ENCODE data around the gene RAB37.

RAB37 gene

DNA sequence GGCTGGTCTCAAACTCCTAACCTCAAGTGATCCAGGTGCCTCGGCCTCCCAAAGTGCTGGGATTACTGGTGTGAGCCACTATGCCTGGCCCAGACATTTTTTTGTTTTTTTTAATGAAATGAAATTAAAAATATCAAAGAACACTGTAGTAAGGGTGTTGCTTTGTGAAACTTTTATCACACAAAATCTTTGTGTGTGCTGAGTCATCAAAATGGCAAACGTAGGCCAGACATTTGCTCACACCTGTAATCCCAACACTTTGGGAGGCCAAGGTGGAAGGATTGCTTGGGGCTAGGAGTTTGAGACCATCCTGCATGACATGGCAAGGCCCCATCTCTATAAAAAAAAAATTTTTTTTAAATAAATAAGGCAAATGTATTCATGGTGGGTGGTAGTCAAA lies 29.4 kb downstream of the RAB37 start:
- no peak for DNase-seq

DNA sequence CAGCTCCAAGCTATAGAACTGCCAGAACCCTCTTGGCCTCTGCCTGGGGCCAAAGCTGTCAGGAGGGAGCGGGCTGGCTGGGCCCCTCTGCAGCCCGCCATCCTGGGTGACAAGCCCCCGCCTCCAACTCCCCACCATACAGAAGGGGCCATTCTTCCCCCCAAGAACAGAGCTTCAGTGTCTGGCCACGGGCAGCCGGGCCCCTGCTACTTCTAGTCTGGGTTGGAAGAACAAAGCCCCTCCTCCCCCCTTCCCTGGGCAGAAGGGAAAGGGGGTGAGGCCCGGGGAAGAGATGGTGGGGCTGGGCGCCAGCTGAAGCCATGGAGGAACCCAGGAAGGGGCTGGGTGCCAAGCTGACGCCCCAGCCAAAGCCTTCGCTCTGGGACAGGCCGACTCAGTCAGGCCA lies 30.1 kb downstream of the RAB37 start:
- no peak for DNase-seq

DNA sequence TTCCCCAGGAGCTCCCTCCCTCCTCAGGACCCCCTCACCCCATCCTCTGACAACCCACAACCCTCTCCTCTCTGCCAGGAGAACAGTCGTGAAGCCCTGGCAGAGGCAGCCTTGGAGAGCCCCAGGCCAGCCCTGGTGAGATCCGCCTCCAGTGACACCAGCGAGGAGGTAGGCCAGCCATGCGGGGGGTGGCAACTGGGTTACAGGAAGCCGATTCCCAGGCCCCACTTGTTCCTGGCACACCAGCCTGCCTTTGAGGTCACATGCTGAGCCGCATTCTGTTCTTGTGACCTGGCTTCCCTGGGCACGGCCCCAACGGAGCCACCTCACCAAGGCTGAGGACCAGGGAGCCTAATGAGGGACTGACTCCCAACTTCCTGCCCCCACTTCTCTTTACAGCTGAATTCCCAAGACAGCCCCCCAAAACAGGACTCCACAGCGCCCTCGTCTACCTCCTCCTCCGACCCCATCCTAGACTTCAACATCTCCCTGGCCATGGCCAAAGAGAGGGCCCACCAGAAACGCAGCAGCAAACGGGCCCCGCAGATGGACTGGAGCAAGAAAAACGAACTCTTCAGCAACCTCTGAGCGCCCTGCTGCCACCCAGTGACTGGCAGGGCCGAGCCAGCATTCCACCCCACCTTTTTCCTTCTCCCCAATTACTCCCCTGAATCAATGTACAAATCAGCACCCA lies 31.2 kb downstream of the RAB37 start:
- DNase-seq, result no peak

DNA sequence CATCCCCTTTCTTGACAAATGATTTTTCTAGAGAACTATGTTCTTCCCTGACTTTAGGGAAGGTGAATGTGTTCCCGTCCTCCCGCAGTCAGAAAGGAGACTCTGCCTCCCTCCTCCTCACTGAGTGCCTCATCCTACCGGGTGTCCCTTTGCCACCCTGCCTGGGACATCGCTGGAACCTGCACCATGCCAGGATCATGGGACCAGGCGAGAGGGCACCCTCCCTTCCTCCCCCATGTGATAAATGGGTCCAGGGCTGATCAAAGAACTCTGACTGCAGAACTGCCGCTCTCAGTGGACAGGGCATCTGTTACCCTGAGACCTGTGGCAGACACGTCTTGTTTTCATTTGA lies 31.7 kb downstream of the RAB37 start:
- DNase-seq, result no peak

DNA sequence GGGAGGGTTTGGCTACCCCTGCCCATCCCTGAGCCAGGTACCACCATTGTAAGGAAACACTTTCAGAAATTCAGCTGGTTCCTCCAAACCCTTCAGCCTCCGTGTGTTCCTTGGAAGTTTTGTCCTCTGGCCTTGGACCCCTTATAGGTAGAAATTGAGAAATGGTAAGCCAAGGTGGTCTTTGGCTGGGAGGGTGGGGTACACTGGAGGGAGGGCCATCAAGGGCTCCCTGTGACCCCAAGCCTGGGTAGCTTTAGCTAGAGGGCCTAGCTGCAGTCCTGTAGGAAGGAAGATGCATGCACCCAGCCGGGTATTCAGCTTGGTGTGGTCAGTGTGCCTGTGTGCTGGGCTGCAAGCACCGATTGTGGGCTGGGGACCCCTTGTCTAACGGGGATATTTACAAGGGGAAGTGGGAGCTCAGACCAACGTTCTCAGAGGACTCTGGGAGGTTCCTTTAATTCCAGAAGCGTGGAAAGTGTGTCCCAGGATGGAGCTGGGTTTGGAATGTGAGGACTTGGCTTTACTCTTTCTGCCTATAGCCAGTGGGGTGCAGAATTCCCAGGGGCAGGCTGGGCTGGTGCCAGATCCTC lies 32.3 kb downstream of the RAB37 start:
- DNase-seq, result no peak

DNA sequence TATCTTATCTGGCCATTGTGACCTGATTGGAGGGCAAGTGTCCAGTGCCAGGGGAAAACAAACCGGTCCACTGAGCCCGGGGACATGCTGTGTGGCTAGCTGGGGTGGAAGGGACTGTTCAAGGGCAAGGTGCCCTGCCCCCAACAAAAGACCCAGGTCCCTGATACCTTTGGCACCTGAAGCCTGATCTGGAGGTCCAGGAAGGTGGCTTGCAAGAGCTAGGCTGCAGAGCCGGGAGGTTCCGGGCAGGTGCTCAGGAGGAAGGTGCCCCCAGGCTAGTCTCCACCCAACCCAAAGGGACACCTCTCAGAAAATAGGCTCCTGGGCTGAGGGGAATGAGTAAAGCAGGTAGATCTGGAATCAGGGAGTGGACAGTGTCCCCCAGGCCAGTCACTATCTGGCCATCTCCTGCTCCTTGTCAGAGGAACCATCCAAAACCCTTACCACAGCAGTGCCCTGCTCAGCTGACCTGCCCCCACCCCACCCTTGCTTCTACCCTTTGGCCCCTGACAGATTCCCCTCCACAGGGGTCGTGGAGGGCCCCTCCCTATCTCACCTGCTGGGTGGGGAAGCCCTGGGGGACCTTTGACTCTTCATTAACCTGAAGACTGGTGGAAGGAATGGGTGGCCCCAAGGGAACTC lies 32.9 kb downstream of the RAB37 start:
- no peak for DNase-seq

DNA sequence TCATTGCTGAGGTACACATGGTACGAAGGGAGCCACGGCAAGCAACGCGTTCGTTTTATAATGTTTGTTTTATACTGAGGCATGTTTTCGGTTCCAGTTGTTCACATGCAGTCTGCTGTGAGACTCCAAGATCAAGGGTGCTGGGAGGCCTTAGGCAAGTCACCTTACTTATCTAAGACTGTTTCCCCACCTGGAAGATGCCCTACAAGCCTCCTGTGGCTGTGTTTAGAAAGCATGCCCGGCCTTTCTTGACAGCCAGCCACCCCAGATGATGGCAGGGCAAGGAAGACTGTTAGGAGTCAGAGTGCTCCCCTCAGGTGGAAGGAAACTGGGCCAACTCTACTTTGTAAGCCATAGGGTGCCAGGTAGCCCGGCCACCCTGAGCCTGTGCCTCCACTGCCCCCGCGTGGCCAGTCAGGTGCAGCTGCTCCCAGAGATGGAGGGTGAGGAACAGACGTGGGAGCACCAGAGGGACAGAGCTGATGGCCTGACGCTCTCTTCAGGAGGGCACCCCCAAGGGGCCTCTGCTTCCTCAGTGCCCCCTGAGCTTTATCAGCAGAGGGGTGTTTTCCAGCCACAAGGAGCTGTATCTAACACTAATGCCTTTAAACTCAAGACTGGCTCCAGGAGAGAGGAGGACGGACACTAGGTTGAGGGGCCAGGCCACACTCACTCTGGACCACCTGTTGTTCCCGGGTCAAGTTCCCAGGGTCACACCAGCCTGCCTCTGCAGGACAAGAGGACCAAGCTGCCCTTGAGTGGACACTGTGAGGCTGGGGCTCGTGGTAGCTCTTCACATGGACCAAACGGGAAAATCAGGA lies 33.7 kb downstream of the RAB37 start:
- DNase-seq, result no peak

DNA sequence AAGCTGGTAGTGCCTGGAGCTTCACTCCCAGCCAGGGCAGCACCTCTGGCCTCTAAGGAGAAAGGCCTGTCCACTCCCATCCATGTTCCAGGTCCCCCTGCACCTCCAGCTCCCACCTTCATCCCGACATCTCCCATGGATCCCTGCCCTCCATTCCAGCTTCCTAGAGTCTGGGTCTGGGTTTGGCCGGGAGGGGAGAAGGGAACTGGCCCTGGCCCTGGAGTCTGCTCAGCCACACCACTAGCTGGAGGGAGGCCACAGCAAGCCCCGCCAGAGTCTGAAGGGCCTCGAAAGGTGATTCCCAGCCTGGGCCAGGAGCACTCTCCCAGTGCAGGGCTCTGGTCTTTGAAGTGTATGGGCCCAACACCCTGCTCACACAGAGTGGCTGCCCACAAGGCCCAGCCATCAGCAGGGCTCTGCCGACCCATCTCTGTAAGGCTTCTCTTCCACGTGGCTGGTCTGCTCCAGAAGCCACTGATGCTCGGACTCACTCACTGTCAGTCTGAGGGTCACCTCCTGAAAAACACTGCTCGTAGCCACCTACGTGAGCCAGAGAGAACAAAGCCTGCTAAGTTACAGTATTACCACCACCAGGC lies 34.4 kb downstream of the RAB37 start:
- no peak for DNase-seq

DNA sequence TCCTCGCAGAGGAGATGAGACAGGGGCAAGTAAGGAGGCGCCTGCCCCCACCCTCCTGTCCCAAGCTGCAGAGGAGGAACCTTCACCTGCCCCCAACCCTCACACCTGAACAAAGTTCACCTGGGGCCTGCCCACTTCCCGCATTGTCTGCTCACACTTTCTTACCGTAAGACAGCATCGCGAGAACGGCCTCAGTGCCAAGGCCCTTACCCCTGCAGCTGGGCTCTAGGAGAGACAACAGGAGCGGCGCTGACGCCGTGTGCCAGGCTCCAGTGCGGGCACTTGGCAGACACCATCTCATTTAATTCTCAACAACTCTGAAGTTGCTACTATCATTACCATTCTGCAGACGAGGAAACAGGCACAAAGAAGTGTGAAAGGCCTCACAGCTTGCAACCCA lies 35.0 kb downstream of the RAB37 start:
- DNase-seq, result no peak

DNA sequence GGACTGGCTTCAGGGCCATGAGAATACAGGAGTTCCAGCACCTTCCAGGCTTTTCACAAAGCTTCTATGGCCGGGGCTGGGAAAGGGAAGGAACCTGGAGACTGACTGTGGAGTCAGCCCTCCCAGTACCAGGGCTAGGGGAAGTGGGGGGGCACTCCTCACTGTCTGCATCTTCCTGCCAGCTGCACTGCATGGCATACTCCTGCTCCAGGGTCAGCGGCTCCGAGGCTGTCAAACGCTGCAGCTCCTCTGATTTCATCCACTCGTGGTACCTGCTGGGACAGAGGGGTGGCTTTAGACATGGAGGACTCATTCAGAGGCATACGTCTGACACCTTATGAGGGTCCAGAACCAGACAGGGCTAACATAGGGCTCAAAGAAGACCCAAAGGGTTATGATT lies 36.4 kb downstream of the RAB37 start:
- DNase-seq, result no peak

DNA sequence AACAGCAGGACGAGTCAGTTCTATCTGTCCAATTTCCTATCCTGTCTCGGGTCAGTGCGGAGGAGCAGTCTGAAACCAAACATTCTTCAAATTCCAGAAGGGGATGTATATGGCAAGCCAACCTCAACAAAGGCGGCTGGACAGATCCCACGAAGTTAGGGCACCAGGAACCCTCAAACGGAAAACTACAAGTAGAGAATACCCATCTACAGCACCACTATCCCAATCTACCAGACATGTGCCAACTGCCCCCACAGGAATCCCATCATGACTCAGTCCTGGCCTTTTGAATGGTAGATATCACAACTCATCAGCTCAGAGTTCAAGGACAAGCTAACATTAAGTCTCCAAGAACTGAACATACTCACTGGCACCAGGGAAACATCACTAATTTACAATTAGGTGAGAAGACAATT lies 36.8 kb downstream of the RAB37 start:
- DNase-seq, result no peak

DNA sequence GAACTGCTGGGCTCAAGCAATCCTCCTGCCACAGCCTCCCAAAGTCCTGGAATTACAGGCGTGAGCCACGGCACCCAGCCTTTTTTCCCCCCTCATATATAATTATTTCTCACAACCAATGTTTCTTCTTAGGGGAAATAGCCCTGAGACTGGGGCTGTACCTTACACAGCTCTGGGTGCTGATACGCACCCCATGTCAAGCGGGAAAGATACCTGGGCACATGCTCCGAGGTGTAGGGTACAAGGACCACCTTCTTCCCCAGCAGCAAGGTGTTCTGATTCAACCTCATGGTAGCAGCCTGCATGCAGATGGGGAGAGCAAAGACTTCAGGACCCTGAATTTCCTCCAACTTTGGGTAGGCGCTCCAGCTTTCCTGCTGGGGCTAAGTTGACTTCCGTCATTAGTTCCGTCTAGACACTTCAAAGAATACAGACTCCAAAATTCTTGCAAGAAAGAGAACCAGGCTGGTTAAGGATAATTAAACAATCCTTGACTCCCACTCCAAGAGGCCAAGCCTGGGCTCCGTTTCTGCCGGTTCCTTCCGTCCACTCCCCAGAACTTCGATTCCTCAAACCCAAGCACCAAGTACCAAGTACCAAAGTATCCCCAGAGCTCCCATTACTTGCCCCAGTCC lies 38.5 kb downstream of the RAB37 start:
- DNase-seq, result no peak

DNA sequence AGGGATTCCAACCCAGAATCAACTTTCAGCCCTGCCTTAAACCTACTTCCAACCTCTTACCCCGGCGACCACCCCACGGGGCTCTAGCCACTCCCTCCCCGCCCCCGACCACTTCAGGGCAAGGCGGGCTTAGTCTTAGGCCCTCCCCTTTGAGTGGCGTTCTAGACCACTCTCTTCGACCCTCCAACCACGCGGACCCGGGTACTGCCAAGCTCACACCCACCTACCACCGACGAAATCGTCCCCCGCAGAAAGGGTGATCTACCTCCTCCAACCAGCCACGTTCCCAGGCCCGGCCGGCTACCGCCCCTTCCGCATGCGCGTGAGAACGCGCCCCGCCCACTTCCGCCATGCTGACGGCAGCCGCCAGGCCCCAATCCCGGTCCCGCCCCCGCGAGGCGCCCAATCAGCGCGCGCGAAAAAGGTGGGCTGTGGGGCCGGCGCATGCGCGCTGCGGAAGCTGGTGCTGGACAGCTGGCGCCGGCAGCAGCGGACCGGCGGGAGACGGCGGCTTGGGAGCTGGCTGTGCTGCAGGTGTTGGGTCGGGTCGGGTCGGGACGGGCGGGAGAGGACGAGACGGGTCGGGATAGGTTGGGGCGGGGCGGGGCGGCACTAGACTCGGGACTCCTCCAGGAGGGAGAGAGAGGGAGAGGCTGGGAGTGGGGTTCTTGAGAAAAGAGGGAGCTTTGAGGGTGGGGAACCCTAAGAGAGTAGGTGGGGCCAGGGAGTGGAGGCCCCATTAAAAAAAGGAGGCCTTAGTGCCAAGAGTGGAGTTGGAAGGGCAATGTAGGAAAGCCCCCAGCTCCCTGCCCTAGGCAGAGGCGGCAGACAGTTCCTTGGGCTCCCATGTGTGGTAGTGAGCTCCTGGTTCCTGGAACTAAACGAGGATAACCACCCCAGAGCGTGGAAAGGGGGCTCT lies 39.2 kb downstream of the RAB37 start, which contains the start of gene NAT9:
Gene NAT9 (minus strand): TSS at position 302 of the 919 bp plus-strand sequence. CDS start 647 bp downstream, outside the sequence.
- peak; percentile 70 for DNase-seq

DNA sequence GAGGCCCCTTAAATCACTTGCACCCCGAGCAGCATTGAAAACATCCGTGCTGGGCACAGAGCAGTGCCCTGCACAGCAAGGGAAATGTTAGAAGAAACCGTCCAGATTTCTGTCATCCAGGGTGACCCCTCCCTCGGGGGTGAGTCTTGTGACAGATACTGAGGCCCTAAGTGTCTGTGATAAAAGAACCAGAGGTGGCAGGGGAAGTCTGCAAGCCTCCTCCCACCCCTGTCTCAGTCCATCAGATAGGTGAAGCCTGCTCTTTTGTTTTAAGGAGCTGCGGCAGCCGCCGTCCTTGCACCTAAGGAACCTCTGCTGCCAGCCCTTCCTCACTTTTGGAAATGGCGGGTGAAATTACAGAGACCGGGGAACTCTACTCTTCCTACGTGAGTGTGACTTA lies 39.9 kb downstream of the RAB37 start:
- no peak for DNase-seq

DNA sequence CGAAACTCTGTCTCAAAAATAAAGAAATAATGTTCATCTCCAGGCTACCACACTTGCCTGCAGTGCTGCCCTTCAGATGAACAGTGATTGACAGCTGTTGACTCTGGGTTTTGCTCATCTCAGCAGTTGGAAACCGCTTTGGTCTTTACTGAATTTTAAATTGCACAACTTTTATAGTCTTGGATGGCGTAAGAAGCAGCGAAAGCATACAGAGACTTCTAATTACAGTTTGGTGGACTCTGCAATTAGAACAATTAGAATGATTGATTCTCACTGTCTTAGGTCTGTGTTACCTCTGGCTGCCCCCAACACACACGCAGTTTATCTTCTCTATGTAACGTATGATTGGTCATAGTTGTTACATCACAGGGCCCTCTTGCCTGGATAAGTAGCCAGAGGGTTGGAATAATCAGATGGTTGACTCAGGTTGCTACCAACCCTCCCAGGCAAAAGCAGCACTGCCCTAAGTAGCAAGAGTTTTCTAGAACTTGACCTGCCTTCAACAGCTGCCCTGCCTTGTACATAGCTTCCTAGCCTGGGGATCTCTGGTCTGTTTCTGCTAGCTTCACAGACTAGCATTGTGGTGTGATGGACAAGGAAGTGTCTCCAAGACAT lies 41.0 kb downstream of the RAB37 start:
- DNase-seq, result no peak

DNA sequence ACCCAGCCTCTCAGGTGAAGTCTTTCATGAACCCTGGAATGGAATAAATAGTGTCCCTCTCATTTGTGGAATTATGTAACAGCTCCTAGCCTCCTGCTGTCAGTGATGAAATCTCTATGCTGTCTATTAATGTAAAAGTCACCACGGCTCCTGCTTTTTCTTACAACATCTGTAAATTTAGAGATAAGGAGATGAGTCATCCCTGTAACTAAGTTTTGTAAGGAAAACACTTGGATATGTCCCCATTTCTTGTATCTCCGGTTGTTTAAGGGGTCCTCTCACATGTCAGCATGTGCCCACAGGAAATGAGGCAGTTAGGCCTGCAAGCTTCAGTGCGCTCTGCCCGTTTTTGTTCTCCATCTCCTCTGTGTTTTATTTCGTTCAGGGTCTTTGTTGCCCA lies 41.9 kb downstream of the RAB37 start:
- DNase-seq, result no peak

DNA sequence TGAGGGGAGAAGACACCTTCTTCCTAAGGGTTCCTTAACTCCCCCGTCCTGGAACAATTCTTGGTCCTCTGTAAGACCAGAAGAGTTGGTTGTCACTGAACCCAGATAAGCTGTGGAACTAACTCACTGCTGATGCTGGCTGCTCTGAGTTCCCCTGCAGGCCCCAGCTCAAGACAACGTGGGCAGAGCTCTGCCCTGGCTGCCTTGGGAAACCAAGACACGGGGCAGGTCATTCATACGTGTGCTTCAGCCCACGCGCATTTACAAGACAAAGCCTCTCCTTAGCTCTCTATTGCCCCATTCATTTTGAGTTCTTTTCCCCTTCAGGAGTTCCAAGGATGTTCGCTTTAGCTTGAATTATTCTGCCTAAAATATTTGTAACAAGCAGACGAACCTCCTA lies 42.4 kb downstream of the RAB37 start:
- DNase-seq, result no peak

DNA sequence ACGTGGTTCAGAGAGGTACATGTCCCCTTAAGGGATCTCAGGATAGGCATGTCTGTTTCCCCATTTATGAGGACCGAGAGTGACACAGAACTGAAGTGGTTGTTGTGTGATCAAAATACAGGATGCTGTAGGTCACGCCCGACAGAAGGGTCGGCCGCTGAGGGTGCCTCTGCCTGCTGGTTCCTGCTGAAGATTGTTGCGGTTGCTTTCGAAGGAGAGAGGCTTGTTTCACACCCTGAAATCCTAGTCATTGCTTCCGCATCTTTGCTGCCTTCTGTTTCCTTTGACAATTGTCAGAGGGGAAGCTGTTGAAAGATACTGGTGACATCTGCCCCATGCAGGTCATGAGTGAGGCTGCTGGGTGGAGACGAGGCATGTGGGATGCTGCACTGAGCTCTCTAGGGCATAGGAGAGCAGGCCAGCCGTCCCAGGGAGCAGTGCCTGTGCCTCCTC lies 42.9 kb downstream of the RAB37 start:
- no peak for DNase-seq

DNA sequence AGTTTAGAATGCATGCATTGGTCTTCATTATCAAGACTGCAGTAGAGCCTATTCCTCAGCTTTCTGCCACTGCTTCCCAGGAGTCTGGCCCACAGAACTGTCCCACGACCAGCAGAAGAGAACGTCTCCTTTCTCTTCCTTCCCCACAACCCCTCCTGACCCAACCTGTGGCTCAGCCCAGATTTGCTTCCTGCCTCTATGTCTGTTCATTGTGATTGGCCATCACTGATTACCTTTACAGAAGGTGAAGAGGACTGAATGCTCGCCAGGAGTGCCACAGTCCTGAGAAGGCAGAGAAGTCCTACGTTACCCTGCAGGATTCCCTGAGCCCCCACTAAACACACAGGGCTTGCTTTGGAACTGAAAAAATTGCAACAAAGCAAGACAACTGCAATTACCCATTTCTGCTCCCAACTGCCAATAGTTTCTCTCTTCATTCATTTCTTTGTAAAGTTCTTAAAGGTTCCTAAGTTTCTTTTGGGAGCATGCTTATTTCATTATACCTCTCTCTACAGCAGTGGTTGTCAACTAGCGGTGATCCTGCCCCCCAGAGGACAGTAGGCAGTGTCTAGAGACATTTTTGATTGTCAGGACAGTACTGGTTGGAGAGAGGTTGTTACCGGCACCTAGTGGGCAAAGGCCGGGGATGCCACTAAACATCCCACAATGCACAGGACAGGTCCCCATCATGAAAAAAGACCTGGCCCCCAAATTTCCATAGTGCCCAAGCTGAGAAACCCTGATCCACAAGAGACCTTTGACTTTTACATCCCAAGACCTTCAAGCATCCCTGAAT lies 43.6 kb downstream of the RAB37 start:
- no peak for DNase-seq

DNA sequence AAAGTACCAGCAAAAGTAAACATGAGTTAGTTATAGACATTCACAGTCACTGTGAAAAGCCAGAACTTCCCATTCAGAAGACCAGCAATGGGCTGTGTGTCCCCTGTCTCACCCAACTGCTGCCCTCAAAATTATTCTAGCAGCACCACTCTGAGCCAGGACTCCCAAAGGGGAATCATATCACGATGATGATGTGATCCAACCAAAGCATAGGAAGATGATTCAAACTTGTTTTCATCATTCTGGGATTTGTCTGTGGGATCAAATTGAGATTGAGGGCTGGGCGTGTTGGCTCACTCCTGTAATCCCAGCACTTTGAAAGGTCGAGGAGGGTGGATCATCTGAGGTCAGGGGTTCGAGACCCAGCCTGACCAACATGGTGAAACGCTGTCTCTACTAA lies 45.5 kb downstream of the RAB37 start:
- no peak for DNase-seq
